GM21576 (cell line): ENCODE measurements around the gene ZNG1F.
"Not testable (repeated sequence)": the region's sequence is repeated elsewhere in the genome, so short reads cannot be mapped to it uniquely, and the experiment has no call there.

Experiments used
- ATAC-seq: cut with Tn5 transposase; IDR thresholded peaks from one replicate; pipeline ENCODE4 v1.9.1; 2021; ENCODE audit warnings: mild to moderate bottlenecking, moderate library complexity; ENCODE audit not compliant: unreplicated experiment

Gene ZNG1F

DNA sequence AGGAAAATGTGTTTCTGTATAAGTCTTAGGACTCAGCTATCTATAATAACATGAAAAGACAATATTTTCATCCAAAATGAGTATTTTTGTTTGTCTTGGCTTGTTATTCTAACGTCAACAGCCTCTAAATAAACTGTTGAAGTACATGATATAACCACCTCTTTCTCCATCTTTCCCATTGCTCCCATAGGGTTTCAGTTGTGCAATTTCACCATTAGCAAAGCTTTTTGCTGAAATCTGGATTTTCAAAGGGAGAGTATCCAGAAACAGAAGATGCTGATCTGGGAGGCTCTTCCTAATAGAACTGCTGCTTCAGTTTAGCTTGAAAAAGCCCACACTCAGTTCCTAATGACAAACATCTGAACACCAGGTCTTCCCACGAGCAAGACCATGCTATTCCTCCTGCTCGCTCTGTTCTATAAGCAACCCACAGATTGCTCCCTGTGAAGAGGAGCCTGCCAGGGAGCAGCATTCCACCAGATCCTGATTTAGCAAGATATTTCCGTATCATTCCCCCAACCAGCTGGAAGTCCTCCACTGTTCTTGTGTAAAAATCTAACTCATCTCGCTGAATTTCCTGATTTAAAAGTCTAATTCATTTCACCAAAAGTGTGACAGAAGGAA is 101.8 kb downstream of the ZNG1F start:
- not testable (repeated sequence) for ATAC-seq

DNA sequence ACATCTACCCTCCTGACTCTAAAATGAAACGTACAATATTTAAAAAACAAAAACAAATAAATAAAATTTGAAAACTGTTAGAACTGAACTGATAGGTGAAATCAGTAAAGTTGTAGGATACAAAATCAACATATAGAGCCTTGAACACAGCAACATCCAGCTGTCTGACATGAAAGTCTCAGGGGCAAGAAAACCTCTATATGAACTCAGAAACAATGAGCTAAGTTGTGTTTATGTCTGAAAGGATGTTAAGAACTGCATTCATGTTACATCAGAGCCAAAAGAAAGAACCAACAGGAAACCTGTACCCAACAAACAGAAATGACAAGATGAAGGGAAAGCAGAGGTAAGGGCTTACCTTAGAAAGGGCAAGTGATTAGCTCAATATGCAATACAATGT is 102.4 kb downstream of the ZNG1F start:
- ATAC-seq: not testable (repeated sequence)

DNA sequence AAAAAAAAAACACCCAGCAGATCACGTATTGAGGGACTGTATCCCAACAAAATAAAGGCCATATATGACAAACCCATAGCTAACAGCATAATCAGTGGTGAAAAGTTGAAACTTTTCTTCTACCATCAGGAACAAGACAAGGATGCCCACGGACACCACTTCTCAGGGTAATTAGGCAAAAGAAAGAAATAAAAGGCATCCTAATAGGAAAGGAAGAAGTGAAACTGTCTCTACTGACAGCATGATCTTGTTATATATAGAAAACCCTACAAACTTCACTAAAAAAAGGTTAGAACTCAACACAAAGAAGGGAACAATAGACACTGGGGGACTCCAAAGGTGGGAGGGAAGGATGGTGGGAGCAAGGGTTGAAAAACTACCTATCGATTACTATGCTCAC is 102.9 kb downstream of the ZNG1F start:
- ATAC-seq: not testable (repeated sequence)

DNA sequence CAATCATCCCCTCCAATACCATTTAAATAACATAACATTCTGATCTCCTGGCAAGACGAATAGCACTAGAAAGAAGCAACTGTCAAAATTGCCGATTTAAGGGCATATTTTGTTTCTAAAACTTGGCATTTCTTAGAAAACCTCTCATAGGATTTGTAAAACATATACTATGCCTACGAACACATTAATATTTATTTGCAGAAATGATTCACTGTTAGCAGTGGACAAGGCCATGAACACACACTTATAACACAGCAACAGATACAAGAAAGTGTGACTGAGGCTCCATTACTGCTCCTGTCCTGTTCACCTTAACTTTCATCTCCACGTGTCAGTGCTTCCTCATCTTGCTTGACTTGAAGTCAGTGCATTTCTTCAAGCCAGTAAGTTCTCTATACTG is 106.8 kb downstream of the ZNG1F start:
- ATAC-seq: not testable (repeated sequence)
